Kidney (tissue), 14 donors: ENCODE data around the gene CCDC146. TPM values are rescaled to one million over a fixed set of nuclear protein-coding genes. Genes with fewer than 3 reads are reported as not detected.

Experiments used
- DNase-seq, 5 donors: peaks; one replicate each; pipeline ENCODE4 v3.0.0-alpha.2; 2013 to 2020
- FAIRE-seq: peaks from 2 replicates; lab custom pipeline; 2012; peaks lifted over from hg19 to GRCh38; lab: Jason Lieb, UNC
- H3K27ac ChIP-seq, 2 donors: one replicate each; pipeline ENCODE4 v1.7.0; 2013; ENCODE audit warnings: low read depth in 2 of 2, low read length in 2 of 2, inconsistent platforms in 1 of 2
- H3K27me3 ChIP-seq: one replicate; pipeline ENCODE4 v1.7.1; 2013; ENCODE audit warnings: low read length, inconsistent platforms; ENCODE audit not compliant: control insufficient read depth, insufficient read depth
- H3K36me3 ChIP-seq, 3 donors: one replicate each; pipeline versions ENCODE4 v1.7.0 to v1.7.1; 2013; ENCODE audit warnings: low read length in 3 of 3, control low read depth in 1 of 3, inconsistent platforms in 1 of 3; ENCODE audit not compliant: insufficient read depth in 3 of 3, control insufficient read depth in 2 of 3
- H3K4me1 ChIP-seq, 3 donors: one replicate each; pipeline versions ENCODE4 v1.7.0 to v1.7.1; 2013; ENCODE audit warnings: low read length in 3 of 3, inconsistent platforms in 1 of 3, low read depth in 1 of 3; ENCODE audit not compliant: control insufficient read depth in 2 of 3, insufficient read depth in 2 of 3
- H3K4me3 ChIP-seq, 3 donors: one replicate each; pipeline versions ENCODE4 v1.7.0 to v1.8.1; 2013; ENCODE audit warnings: low read length in 3 of 3, control low read depth in 1 of 3, inconsistent platforms in 1 of 3
- H3K9ac ChIP-seq, 3 donors: one replicate each; pipeline versions ENCODE4 v1.7.0 to v1.7.1; 2013; ENCODE audit warnings: low read length in 3 of 3, control low read depth in 1 of 3, inconsistent platforms in 1 of 3
- H3K9me3 ChIP-seq, 3 donors: one replicate each; pipeline versions ENCODE4 v1.7.0 to v1.7.1; 2013; ENCODE audit warnings: low read length in 3 of 3, control low read depth in 1 of 3, inconsistent platforms in 1 of 3; ENCODE audit not compliant: control insufficient read depth in 2 of 3, insufficient read depth in 1 of 3
- intact Hi-C: fragments of 100-400 bp; cut with DNase I; formaldehyde crosslinking; loops from one replicate; pipeline ENCODE4 v1.11.1; 2022
- polyA plus RNA-seq: library from polyadenylated mRNA; stranded (reverse); fragments of 350-450 nt; fragmentation: Illumina TruSeq; extraction: RNeasy Lipid Tissue Mini Kit (QIAGEN cat#74804); gene quantifications from one replicate; pipeline ENCODE4 v1.2.3, GENCODE V29; 2014; ENCODE audit warnings: low read depth, low replicate concordance; ENCODE audit not compliant: insufficient read depth
- total RNA-seq: library from RNA; stranded (reverse); fragmentation: NEBNext Ultra II Directional; extraction: Animal tissue kit (Norgen Biotek cat#: 25700); gene quantifications from one replicate; pipeline ENCODE4 v1.2.1, GENCODE V29; 2021
- TF ChIP-seq, protein P1 (sequence below): IDR thresholded peaks from 3 replicates; pipeline ENCODE4 v1.5.1; 2012; ENCODE audit warnings: mild to moderate bottlenecking, moderate library complexity, borderline replicate concordance; ENCODE audit not compliant: insufficient read depth; ENCODE audit errors: extremely low read depth
- donor health status: control.
- donor health status: control.
- donor health status: control.
- donor health status: control.
- donor health status: control.
- donor health status: DM: yes; HTN: yes; CAD: no.
- donor health status: Normal renal cell carcinoma (clear cell type).

The CCDC146 gene
- total and polyA plus RNA-seq, 2 donors from 2014 or later: 8.8 to 15.4 TPM

DNA sequence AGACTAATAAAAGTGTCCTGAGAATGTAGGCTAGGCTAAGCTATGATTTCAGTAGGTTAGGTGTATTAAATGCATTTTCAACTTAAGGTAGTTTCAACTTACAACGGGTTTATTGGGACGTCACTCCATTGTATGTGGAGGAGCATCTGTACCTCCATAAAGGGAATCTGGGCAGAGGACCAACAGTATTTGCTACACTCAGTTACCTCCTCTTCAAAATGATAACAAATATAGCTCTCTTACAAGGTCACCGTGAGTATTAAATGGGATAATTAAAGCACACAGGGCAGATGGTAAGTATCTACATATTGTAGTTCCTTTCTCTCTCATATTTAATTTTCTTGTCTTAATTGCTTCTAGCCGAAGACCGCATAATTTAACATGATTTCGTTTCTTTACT lies 136.2 kb downstream of the CCDC146 start:
- intact Hi-C loops: no loop called here
- no peaks in the 10 kb centered on the region for H3K4me1 ChIP-seq

DNA sequence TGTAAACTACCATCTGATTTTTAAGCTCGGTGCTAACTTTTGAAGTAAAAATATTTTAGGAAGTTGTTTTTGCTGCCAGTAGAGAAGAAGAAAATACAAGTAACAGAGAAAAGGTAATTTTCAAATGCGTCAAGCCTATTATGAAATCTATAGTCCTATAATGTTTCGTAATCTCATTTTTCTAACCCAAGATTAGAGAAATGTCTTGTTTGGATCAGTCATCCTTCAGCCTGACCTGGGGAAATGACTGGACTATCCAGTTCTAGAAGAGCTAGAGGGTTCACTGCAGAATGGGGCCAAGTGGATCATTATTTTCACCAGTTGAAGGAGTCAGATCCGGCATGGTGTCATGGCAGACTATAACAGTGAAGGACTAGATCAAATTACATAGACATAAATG lies 139.9 kb downstream of the CCDC146 start:
- FAIRE-seq (no peak), DNase-seq (no peak)
- no peak overlapping the region for H3K27ac ChIP-seq
- no peak overlapping the region for H3K4me3 ChIP-seq
- H3K9ac ChIP-seq: no peak overlapping the region
- TF ChIP-seq, protein P1, sequence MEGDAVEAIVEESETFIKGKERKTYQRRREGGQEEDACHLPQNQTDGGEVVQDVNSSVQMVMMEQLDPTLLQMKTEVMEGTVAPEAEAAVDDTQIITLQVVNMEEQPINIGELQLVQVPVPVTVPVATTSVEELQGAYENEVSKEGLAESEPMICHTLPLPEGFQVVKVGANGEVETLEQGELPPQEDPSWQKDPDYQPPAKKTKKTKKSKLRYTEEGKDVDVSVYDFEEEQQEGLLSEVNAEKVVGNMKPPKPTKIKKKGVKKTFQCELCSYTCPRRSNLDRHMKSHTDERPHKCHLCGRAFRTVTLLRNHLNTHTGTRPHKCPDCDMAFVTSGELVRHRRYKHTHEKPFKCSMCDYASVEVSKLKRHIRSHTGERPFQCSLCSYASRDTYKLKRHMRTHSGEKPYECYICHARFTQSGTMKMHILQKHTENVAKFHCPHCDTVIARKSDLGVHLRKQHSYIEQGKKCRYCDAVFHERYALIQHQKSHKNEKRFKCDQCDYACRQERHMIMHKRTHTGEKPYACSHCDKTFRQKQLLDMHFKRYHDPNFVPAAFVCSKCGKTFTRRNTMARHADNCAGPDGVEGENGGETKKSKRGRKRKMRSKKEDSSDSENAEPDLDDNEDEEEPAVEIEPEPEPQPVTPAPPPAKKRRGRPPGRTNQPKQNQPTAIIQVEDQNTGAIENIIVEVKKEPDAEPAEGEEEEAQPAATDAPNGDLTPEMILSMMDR: no peak
- H3K27me3 ChIP-seq: no peaks in the 10 kb centered on the region
- intact Hi-C loops: no loop called here
- H3K9me3 ChIP-seq: no peaks in the 10 kb centered on the region
- no peaks in the 10 kb centered on the region for H3K36me3 ChIP-seq
- H3K4me1 ChIP-seq: no peaks in the 10 kb centered on the region

More for the DNA sequence above, 136.2 kb downstream of the CCDC146 start:
- Histone ChIP-seq H3K4me3 (no peak overlapping the region), H3K27me3 (no peaks in the 10 kb centered on the region), H3K9me3 (no peaks in the 10 kb centered on the region), H3K27ac (no peak overlapping the region), H3K9ac (no peak overlapping the region), H3K36me3 (no peaks in the 10 kb centered on the region)
- TF ChIP-seq, protein P1: no peak
- DNase-seq (no peak), FAIRE-seq (no peak)

DNA sequence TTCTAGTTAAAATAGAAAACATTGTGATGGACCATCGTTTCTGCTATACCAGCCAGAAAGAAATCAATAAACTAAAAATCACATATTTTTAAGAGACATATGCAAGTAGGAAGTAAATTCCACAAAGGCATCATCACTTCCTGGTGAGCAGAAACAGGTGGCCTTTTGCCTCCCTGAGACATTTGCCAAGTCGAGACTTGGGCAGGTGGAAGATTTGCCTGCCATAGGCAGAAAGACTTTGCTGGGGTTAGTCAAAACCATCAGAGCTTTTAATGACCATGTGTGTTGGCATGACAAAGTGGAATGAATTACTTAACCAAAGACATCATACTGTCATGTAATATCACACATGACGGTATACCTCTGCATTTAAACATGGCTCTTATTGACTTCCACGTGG lies 143.3 kb downstream of the CCDC146 start:
- FAIRE-seq: no peak
- no peaks in the 10 kb centered on the region for H3K36me3 ChIP-seq
- TF ChIP-seq, protein P1: no peak
- intact Hi-C loops: no loop called here
- peaks cover 0 to 15% (median 7%) of the 10 kb centered on the region in 3 donors for H3K4me1 ChIP-seq
- no peak for DNase-seq
- H3K27me3 ChIP-seq: no peaks in the 10 kb centered on the region
- no peak overlapping the region for H3K27ac ChIP-seq
- no peak overlapping the region for H3K4me3 ChIP-seq
- H3K9me3 ChIP-seq: no peaks in the 10 kb centered on the region
- no peak overlapping the region for H3K9ac ChIP-seq

DNA sequence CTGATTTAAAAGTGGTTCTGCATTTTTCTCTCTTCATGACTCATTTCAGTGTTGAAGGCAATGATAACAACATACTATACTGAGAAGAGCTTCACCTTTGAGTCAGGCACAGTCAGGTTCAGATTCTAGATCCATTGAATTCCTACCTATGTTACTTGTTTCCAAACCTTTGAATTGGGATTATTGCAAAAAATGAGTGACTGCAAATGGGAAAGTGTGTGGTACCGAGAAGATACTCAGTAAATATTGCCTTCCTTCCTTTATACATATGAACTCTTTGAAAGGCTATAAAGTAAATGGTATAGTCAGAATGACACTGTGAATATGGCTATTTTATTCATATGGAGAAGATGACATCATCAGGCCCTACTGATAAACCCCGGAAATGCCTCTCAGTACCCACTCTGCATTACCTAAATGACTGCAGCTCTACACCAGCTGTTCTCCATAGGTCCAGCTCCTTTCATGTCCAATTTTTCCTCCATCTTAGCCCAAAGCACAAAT lies 143.9 kb downstream of the CCDC146 start:
- H3K9me3 ChIP-seq: no peaks in the 10 kb centered on the region
- DNase-seq (no peak), FAIRE-seq (no peak)
- no peak overlapping the region for H3K4me3 ChIP-seq
- no peaks in the 10 kb centered on the region for H3K36me3 ChIP-seq
- no peaks in the 10 kb centered on the region for H3K27me3 ChIP-seq
- TF ChIP-seq, protein P1: no peak
- no peak overlapping the region for H3K27ac ChIP-seq
- intact Hi-C loops: no loop called here
- no peak overlapping the region for H3K9ac ChIP-seq
- peaks cover 0 to 18% (median 8%) of the 10 kb centered on the region in 3 donors for H3K4me1 ChIP-seq
